Fibroblast of mammary gland (primary cell): ENCODE results near the gene CNPY1.

Source experiments
- DNase-seq: peaks from one replicate; pipeline ENCODE4 v3.0.0-alpha.2; 2010; ENCODE audit warnings: low read depth
- H3K4me3 ChIP-seq: 2 replicates; pipeline ENCODE4 v1.5.1; 2011; ENCODE audit warnings: low read depth, mild to moderate bottlenecking, low read length, moderate library complexity; ENCODE audit not compliant: control insufficient read depth
- CTCF ChIP-seq: conservative IDR thresholded peaks from 2 replicates; pipeline ENCODE4 v1.5.1; 2011; ENCODE audit warnings: low read depth, low read length, inconsistent platforms; ENCODE audit not compliant: control insufficient read depth, insufficient read depth

Gene CNPY1

GRCh38 chr7:155510975-155511701 lies 35.2 kb downstream of the CNPY1 start:
- no peak for DNase-seq
- no peak for TF ChIP-seq CTCF

GRCh38 chr7:155509725-155510551 lies 36.4 kb downstream of the CNPY1 start:
- no peak for DNase-seq
- TF ChIP-seq CTCF = no peak
- no peak overlapping the region for H3K4me3 ChIP-seq

More at GRCh38 chr7:155510975-155511701, 35.2 kb downstream of the CNPY1 start:
- no peak overlapping the region for H3K4me3 ChIP-seq

- no peak for TF ChIP-seq CTCF
- H3K4me3 ChIP-seq = no peak overlapping the region
- DNase-seq = no peak
Measured at GRCh38 chr7:155509359-155509724, 37.0 kb downstream of the CNPY1 start.

- no peak for TF ChIP-seq CTCF
- DNase-seq = no peak
- H3K4me3 ChIP-seq = no peak overlapping the region
Measured at GRCh38 chr7:155508376-155509358, 37.7 kb downstream of the CNPY1 start.

- TF ChIP-seq CTCF = no peak
- no peak for DNase-seq
- no peak overlapping the region for H3K4me3 ChIP-seq
Measured at GRCh38 chr7:155507576-155507975, 38.8 kb downstream of the CNPY1 start.

GRCh38 chr7:155506854-155507337 lies 39.5 kb downstream of the CNPY1 start:
- no peak for TF ChIP-seq CTCF
- DNase-seq = no peak

More at GRCh38 chr7:155506854-155507337, 39.5 kb downstream of the CNPY1 start:
- H3K4me3 ChIP-seq = no peak overlapping the region
